GM12801 (cell line): Measurements from ENCODE around the gene HEATR9.

ENCODE experiments used
- CTCF ChIP-seq: IDR thresholded peaks from one replicate; pipeline ENCODE4 v1.5.1; 2011; ENCODE audit warnings: control low read depth; ENCODE audit not compliant: insufficient read length; ENCODE audit errors: extremely low read depth

Gene HEATR9

GRCh38 chr17:35909408-35909807, 40.7 kb upstream of the HEATR9 start:
- TF ChIP-seq CTCF, result no peak

- TF ChIP-seq CTCF, result no peak
Measured at GRCh38 chr17:35907691-35908090, 39.0 kb upstream of the HEATR9 start.

GRCh38 chr17:35906926-35907637, 38.4 kb upstream of the HEATR9 start:
- no peak for TF ChIP-seq CTCF

- TF ChIP-seq CTCF, result no peak
Measured at GRCh38 chr17:35906191-35906925, 37.7 kb upstream of the HEATR9 start.

GRCh38 chr17:35903451-35903850, 34.8 kb upstream of the HEATR9 start:
- TF ChIP-seq CTCF, result no peak

GRCh38 chr17:35901631-35902175, 33.0 kb upstream of the HEATR9 start:
- no peak for TF ChIP-seq CTCF

GRCh38 chr17:35900708-35901480, 32.2 kb upstream of the HEATR9 start:
- TF ChIP-seq CTCF, result no peak
